Measurements from ENCODE around the gene APCDD1.

The APCDD1 gene

DNA sequence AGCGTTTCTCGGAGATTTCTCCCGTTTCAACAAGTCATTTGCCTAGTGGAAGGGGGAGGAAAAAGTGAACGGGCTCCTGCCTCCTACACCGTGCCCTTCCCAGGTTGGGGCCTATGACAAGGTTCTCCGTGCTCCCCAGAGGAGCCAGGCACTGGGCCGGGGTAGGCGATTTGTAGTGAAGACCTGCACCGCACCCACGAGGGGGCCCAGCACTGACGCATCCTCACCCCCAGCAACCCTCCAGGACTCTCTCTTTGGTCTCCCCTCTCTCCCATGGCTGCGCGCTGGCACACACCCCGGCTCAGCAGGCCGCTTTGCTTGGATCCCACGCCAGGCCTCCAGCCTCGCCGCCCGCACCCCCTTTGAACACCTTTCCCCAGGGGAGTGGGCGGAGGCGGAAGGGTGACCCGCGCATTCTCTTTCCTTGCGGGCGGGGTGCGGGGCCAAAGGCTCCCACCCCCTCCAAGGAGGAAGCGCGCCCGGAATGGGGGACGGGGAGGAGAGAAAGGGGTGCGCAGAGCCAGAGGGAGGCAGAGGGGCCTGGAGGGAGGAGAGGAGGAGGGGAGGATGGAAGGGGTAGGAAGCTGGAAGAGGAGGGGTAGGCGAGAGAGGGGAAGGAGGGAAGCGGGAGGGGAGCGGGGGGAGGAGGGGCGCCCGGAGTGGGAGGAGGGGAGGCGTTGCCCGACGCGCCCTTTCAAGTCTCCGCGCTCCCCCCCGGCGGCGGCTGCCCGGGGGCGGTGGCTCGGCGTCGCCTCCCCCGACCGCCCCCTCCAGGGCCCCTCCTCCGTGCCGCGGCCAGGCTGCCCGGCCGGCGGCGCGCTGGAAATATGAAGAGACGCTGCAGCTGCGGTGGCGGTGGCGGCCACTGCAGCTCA, at the start of gene APCDD1:
Gene APCDD1, plus strand, starts transcription at position 830 of the 875 bp plus-strand sequence. CDS start 347 bp downstream, outside the sequence.
- no peak for TF ChIP-seq CTCF (IDR thresholded peaks at IDR 0.05; ENCODE audit: borderline replicate concordance, insufficient read depth, low read depth, low read length)
- no peak within 1 kb of the TSS for H3K4me3 ChIP-seq (ENCODE audit: low read depth, low read length)

GRCh38 chr18:10405014-10405493, 49.4 kb upstream of the APCDD1 start:
- TF ChIP-seq CTCF (IDR thresholded peaks at IDR 0.05; ENCODE audit: borderline replicate concordance, insufficient read depth, low read depth, low read length), result no peak

GRCh38 chr18:10405816-10406663, 48.4 kb upstream of the APCDD1 start:
- H3K4me3 ChIP-seq (ENCODE audit: low read depth, low read length), result no peak overlapping the region
- no peak for TF ChIP-seq CTCF (IDR thresholded peaks at IDR 0.05; ENCODE audit: borderline replicate concordance, insufficient read depth, low read depth, low read length)

More at GRCh38 chr18:10405014-10405493, 49.4 kb upstream of the APCDD1 start:
- H3K4me3 ChIP-seq (ENCODE audit: low read depth, low read length), result no peak overlapping the region

GRCh38 chr18:10408131-10408530, 46.3 kb upstream of the APCDD1 start:
- no peak for TF ChIP-seq CTCF (IDR thresholded peaks at IDR 0.05; ENCODE audit: borderline replicate concordance, insufficient read depth, low read depth, low read length)

DNA sequence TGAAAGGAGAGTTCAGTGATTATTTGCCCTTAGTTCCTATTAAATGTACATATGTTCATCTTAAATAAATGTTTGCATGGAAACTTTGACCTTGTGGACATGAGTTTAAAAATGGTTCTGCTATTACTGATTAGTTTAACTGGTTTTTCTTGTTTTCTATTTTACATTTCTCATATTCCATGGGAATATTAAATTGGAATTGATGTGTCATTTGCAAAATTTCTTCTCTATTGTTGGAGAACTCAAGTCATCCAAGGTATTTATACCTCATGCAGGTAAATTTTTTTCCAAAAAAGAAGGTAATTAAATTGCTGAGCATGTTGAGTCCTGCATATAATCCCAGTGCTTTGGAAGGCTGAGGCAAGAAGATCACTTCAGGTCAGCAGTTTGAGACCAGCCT, 45.4 kb upstream of the APCDD1 start:
- no peak for TF ChIP-seq CTCF (IDR thresholded peaks at IDR 0.05; ENCODE audit: borderline replicate concordance, insufficient read depth, low read depth, low read length)

More at GRCh38 chr18:10408131-10408530, 46.3 kb upstream of the APCDD1 start:
- H3K4me3 ChIP-seq (ENCODE audit: low read depth, low read length), result no peak overlapping the region

DNA sequence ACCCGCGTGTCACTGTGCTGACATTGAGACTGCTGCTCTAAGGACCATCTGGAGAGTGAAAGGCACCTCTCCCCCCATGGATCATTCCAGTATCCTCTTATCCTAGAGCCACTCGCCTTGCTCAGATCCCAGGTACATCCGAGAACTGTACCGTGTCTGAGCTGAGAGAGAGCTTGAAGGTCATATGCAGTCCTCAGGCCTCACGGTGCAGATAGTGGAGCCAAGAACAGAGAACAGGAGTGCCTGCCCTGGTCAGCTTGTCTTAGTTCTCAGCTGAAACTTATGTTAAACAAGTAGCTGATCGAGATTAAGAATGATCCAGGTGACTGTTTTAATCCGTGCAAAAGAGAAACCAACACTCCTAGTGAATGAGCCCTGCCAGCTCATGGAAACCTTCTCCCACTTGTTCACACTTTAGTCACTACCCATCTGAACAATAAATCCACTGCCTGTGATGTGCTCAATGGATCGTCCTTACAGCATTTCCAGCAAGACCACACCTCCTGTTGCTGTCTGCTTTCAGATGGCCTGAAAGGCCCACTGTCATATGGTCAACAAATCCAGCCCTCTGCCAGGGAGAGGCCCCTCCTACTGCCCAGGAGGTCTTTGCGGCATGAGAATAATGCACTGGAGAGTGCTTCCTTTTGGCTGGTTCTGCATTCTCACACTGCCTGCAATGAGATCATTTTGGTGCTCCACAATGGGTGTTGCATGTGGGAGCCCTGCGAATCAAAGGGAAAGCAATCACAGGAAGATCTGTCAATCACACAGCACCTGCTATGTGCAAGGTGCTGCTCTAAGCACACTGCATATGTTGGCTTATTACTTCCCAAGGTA, 43.7 kb upstream of the APCDD1 start:
- no peak overlapping the region for H3K4me3 ChIP-seq (ENCODE audit: low read depth, low read length)
- TF ChIP-seq CTCF (IDR thresholded peaks at IDR 0.05; ENCODE audit: borderline replicate concordance, insufficient read depth, low read depth, low read length), result no peak

More for the DNA sequence above, 45.4 kb upstream of the APCDD1 start:
- no peak overlapping the region for H3K4me3 ChIP-seq (ENCODE audit: low read depth, low read length)
